B cell (primary cell): ENCODE data around the gene MAD1L1.

Experiments
- EZH2 ChIP-seq: IDR thresholded peaks from 2 replicates; pipeline ENCODE4 v1.6.1; 2012; ENCODE audit warnings: borderline replicate concordance, low read depth, mild to moderate bottlenecking, moderate library complexity, low read length; ENCODE audit not compliant: insufficient read depth, poor library complexity, severe bottlenecking
- TF ChIP-seq, protein P1 (sequence below): fragments of 200-600 bp; IDR thresholded peaks from one replicate; pipeline ENCODE4 v1.8.0; 2022; ENCODE audit warnings: antibody characterized with exemption, mild to moderate bottlenecking

- no peak for TF ChIP-seq EZH2
- TF ChIP-seq, protein P1, sequence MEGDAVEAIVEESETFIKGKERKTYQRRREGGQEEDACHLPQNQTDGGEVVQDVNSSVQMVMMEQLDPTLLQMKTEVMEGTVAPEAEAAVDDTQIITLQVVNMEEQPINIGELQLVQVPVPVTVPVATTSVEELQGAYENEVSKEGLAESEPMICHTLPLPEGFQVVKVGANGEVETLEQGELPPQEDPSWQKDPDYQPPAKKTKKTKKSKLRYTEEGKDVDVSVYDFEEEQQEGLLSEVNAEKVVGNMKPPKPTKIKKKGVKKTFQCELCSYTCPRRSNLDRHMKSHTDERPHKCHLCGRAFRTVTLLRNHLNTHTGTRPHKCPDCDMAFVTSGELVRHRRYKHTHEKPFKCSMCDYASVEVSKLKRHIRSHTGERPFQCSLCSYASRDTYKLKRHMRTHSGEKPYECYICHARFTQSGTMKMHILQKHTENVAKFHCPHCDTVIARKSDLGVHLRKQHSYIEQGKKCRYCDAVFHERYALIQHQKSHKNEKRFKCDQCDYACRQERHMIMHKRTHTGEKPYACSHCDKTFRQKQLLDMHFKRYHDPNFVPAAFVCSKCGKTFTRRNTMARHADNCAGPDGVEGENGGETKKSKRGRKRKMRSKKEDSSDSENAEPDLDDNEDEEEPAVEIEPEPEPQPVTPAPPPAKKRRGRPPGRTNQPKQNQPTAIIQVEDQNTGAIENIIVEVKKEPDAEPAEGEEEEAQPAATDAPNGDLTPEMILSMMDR = no peak
Measured at GRCh38 chr7:1944619-1945210, 288.0 kb downstream of the MAD1L1 start.
